Stimulated activated CD8-positive, alpha-beta memory T cell treated with anti-CD3 and anti-CD28 coated beads, Interleukin-2, amount 100 ng/mL, for 1 hour (primary cell): Measurements from ENCODE around the gene MYRIP.
"Not testable (repeated sequence)": the region's sequence is repeated elsewhere in the genome, so short reads cannot be mapped to it uniquely, and the experiment has no call there.

ENCODE experiments used
- DNase-seq, 2 donors: peaks; one replicate each; pipeline ENCODE4 v3.0.0-alpha.2; 2020; ENCODE audit warnings: low read depth in 2 of 2

MYRIP gene

DNA sequence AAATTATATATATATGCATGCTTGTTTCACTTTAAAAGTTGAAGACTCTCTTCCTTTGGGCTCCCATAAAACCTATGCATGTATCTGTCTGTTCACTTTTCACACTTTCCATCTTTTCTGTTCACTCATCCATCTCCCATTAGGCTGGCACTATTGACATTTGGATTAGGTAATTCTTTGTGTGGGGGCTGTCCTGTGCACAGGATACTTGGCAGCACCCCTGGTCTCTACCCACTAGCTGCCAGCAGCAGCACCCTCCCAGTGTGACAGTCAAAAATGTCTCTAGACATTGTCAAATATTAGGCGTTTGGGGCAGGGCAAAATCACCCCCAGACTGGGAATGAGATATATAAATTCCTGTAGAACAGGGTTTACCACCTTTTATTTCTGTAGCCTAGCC is 427.8 kb downstream of the MYRIP start:
- no peak for DNase-seq

GRCh38 chr3:40237889-40238571 is 428.6 kb downstream of the MYRIP start:
- no peak for DNase-seq

- DNase-seq = no peak
Observed at GRCh38 chr3:40240921-40241320, 431.5 kb downstream of the MYRIP start.

DNA sequence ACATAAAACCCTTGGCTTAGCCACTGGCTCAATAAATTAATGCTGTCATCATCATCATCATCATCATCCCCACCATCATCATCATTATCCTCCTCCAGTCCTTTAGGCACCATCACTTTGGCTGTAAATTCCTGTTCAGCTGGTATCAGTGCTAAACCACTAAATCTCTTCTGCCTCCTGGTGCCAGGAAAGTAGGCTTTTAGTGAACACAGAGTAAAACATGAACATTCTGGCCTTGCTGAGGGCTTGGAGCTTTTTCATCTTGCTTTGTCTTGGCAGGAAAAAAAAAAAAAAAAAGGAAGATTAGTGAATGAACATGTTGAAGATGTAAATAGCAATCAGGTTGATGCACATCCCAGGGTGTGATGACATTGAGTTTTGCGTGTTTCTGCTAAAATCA is 432.8 kb downstream of the MYRIP start:
- DNase-seq = no peak

- no peak for DNase-seq
Observed at GRCh38 chr3:40242638-40243037, 433.2 kb downstream of the MYRIP start.

DNA sequence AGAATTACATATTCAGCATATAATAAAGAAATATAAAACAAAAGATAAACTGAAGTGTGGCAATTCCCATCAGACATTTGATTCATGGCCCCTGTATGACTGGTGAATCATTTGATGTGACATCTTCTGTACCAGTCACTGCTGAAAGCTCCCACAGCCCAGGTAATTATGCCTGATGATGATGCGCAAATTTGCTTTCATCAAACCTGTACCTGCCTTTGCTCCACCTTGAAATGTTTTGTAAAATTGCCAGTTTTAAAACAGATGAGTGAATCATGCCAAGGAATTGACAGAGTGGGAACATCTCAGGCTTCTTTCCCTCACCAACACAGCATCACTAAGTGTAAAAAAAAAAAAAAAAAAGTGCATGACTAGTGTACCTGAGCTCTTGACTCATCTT is 433.6 kb downstream of the MYRIP start:
- no peak for DNase-seq

DNA sequence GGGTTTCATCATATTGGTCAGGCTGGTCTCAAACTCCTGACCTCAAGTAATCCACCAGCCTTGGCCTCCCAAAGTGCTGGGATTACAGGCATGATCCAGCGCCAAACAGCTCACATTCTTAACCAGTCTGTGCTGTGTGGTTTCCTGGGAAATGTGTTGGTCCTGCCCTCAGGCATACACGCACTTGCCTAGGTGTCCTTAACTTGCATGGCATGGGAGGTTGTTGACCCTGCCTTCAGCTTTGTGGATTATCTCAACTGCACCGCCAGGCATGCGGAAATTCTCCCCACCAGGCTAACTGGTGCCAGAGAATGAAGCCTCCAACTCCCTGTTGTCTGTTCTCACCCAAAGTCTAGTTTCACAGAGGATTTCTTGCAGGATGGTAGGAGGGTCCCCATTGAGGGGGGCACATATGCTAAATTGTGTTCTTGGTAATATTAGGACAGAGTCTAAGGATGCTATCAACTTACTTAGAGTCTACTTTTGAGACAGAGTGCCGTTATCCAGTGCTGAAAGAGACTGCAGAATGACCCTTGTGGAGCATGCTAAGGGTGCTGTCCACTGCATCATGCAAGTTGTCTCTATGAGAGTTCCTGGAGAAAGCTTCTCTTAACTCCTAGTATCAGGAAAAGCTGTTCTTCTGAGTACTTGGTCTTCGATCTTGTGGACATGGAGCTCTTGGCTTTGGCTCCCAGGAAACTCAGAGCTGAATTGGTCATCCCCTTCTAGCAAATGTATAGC is 438.5 kb downstream of the MYRIP start:
- no peak for DNase-seq

- DNase-seq = no peak
Observed at GRCh38 chr3:40248591-40248990, 439.2 kb downstream of the MYRIP start.

DNA sequence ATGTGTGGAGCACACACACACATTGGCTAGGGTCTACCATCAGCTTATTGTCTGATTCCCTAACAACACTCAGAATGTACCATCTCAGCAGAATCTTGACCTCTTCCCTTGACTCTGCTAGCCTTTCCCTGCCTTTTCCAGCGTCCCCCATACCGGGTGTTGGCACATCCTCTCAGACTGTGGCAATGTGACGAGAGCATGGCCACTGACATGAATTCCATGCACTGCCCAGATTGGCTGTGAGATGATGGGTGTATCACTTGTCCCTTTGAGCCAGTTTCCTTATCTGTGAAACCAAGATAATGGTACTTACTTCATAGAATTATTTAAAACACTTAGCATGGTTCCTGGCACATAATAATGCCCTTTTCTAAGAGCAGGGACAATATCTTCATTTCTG is 439.8 kb downstream of the MYRIP start:
- no peak for DNase-seq

GRCh38 chr3:40254491-40254890 is 445.1 kb downstream of the MYRIP start:
- DNase-seq = no peak

- DNase-seq = no peak
Observed at GRCh38 chr3:40254891-40255290, 445.5 kb downstream of the MYRIP start.

- DNase-seq = no peak
Observed at GRCh38 chr3:40255532-40255931, 446.1 kb downstream of the MYRIP start.

DNA sequence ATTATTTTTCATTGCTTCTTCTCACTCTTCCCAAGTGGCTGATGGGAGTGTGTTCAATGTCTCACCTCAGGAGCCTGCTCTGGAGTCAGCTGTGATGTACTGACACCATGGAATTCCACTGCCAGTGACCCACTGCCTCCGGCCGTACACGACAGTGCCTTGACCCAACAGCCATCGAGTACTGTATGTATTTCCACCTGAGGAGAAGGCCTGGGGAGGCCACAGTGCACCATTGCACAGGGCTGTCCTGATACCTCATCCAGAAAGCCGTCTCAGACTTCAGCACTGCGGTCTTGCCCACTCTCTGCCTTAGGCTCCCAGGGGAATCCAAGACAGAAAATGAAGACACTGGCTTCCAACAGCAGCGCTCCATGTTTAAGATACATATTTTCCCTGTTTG is 448.7 kb downstream of the MYRIP start:
- DNase-seq = no peak

GRCh38 chr3:40258555-40258954 is 449.1 kb downstream of the MYRIP start:
- no peak for DNase-seq

- DNase-seq = no peak
Observed at GRCh38 chr3:40262331-40262730, 452.9 kb downstream of the MYRIP start.

GRCh38 chr3:40264451-40264850 is 455.0 kb downstream of the MYRIP start:
- no peak for DNase-seq

GRCh38 chr3:40265181-40265580 is 455.8 kb downstream of the MYRIP start:
- DNase-seq = no peak

DNA sequence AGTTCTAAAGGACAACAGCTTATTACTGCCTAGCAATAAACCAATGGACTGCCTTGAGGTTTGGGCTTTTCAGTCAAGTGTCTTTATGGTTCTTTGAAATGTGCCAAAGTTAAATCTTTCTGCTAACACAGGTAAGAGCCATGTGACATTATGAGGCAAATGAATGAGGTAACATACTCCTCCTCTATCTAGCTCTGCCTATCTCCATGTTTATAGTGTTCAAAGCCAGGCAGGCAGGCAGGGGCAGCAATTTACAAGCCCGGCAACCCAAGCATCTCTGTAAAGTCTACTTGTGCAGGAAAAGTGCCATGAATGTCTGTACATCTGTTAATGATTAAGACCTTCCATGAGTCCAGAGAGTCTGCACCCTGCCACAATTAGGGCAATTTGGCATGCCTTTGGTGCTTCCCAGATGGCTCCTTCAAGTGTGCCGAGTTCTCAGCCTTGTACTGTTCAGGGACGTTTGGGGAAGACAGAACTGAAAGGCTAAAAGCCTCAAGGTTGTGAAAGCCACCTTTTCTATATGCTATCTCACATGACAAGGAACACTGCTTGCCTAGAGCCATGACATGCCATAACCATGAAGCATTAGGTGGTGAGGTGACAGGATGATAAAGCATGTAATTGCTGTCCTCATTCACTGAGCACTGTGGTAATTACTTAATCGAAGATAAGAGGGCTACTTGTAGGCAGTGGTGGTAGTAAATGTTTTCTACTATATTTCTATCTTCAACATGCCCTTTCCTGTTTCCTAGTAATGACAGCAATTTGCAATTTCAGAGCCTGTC is 458.7 kb downstream of the MYRIP start:
- no peak for DNase-seq

DNA sequence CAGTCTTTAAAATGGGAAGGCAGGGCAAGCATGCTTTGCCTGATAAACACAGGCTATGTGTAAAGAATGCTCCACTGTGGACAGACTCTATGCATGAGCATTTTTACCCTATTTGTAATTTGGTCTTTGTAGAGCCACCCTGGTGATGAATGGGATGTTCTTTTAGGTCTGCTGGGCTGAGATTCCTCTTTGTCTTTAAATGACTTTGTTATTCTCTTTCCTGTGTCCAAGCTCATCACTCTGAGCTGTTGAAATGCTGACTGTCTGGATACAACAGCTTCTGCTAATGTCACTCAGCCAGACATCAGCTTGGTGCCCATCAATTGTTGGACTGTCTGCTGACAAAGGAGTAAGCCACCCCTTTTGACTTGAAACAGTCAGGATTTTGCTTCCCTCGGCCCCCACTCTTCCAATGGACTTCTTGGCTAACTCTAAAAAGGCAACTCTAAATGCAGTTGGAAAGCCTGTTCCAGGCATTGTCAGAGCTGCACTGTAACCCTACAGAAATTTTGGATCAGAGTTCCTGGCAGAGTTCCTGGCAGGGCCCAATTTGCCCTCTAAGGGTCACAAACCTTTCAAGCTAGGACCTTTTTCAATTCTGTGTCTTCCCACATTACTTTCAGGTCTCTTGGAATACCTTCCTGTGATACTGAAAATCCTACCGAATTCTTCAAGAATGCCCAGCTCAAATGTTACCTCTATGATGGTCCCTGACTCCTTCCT is 459.6 kb downstream of the MYRIP start:
- DNase-seq = no peak

DNA sequence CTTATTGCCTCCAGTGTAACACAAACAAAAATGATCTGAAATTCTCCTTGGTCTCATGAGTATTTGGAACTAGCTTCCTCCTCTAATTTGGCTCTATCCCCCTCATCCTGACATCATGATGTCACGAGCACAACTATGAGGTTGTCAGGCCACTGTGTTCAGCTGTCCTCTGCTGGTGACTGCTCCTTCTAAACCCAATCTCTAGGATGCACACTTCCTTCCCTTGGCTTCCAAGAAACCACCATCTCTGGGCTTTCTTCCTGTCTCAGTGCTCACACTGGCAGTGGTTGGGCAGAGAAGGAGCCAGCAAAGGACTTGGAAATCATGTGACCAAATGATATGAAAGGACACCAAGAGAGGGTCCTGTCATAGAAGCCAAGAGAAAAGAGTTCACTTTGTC is 469.4 kb downstream of the MYRIP start:
- no peak for DNase-seq

GRCh38 chr3:40281995-40282394 is 472.6 kb downstream of the MYRIP start:
- DNase-seq = no peak

- DNase-seq = not testable (repeated sequence)
Observed at GRCh38 chr3:40283057-40283456, 473.6 kb downstream of the MYRIP start.
